Cardiac fibroblast (primary cell): Measurements from ENCODE around the gene ATXN2.

Experiments used
- DNase-seq, 2 donors: peaks; one replicate each; pipeline versions ENCODE4 v3.0.0 to v3.0.0-alpha.2; 2010; ENCODE audit warnings: low read depth in 2 of 2
- H3K4me3 ChIP-seq, 2 donors: replicated peaks in 1 of 2; 1 replicate in 1 of 2; 2 replicates in 1 of 2; pipeline ENCODE4 v1.5.1; 2011; ENCODE audit warnings: low read depth in 2 of 2, low read length in 2 of 2, mild to moderate bottlenecking in 2 of 2, moderate library complexity in 1 of 2
- CTCF ChIP-seq: IDR thresholded peaks from one replicate; pipeline ENCODE4 v1.5.1; 2011; ENCODE audit warnings: low read depth, mild to moderate bottlenecking, low read length, inconsistent platforms

ATXN2 gene

GRCh38 chr12:111441107-111441928, 157.8 kb downstream of the ATXN2 start:
- TF ChIP-seq CTCF, result no peak
- DNase-seq, result no peak
- no peak overlapping the region for H3K4me3 ChIP-seq

- no peak for TF ChIP-seq CTCF
- no peak for DNase-seq
- no peak overlapping the region for H3K4me3 ChIP-seq
These were observed 158.5 kb downstream of the ATXN2 start for GRCh38 chr12:111440631-111441030.

- TF ChIP-seq CTCF, result no peak
These were observed 159.0 kb downstream of the ATXN2 start for GRCh38 chr12:111440152-111440551.

GRCh38 chr12:111439657-111440151, 159.4 kb downstream of the ATXN2 start:
- no peak for TF ChIP-seq CTCF
- H3K4me3 ChIP-seq, result no peak overlapping the region
- no peak for DNase-seq

More at GRCh38 chr12:111440152-111440551, 159.0 kb downstream of the ATXN2 start:
- no peak overlapping the region for H3K4me3 ChIP-seq
- no peak for DNase-seq

GRCh38 chr12:111438481-111438880, 160.6 kb downstream of the ATXN2 start:
- peak; percentile 61 to 79 for DNase-seq
- TF ChIP-seq CTCF, result no peak
- peak overlapping the region in 1 of 2 donors; percentile 10 for H3K4me3 ChIP-seq

- TF ChIP-seq CTCF, result no peak
- peak; percentile 89 to 91 for DNase-seq
These were observed 161.2 kb downstream of the ATXN2 start for GRCh38 chr12:111437816-111438454.

More at GRCh38 chr12:111437816-111438454, 161.2 kb downstream of the ATXN2 start:
- peak overlapping the region in 1 of 2 donors; percentile 10 for H3K4me3 ChIP-seq
